Dedifferentiated amniotic fluid mesenchymal stem cell (primary cell): ENCODE measurements around the gene FNDC3B.

Source experiments
- DNase-seq: peaks from one replicate; pipeline ENCODE4 v3.0.0-alpha.2; 2016; ENCODE audit errors: extremely low spot score

FNDC3B gene

GRCh38 chr3:172396400-172396799, 357.0 kb downstream of the FNDC3B start:
- no peak for DNase-seq

GRCh38 chr3:172397716-172398405, 358.5 kb downstream of the FNDC3B start:
- no peak for DNase-seq

DNA sequence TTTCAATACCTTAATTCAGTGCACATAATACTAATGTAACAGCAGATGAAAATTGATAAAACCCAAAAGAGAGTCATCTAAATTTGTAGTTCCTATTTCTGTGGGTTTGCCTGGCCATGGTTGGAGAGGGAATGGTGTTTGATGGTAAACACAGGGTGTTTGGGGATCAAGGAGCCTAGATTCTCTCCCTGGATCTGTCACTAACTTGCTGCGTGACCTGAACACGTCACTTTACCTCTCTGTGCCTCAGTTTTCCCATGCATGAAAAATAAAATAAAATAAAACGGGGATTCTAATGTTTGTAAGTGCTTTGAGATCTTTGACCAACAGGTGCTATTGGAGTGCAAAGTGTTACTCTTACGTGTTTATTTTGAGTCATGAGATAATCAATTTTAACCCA, 359.1 kb downstream of the FNDC3B start:
- no peak for DNase-seq

GRCh38 chr3:172402090-172402489, 362.7 kb downstream of the FNDC3B start:
- DNase-seq, result no peak

DNA sequence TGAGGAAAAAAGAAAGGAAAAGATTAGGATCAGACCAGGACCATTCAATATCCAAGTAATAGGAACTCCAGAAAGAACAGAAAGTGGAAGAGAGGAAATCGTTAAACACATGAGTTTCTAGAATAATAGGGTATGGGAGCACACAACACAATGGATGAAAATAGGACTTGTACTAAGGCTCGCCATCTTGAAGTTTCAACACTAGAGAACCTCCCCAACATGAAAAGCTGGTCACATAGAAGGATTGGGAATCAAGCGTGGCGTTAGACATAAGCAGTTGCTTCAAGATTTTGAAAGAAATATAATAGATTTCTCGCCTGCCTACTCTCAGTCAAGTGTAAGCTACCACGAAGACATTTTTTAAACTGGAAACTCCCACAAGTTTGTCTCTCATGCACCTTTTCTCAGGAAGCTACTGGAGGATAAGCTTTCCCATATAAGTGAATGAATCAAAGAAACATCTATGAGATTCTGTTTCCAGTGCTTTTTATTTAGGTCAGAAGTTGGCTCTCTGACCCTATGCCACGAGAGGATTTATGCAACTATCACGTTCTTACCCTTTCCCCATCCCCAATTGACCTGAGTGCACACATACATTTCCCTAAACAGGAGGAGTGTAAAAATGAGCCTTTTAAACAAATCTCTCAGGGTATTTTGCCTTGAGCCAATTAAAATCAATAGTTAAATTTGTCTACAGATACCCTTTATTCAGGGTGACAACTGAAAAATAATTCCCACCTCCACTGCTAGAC, 363.7 kb downstream of the FNDC3B start:
- no peak for DNase-seq

DNA sequence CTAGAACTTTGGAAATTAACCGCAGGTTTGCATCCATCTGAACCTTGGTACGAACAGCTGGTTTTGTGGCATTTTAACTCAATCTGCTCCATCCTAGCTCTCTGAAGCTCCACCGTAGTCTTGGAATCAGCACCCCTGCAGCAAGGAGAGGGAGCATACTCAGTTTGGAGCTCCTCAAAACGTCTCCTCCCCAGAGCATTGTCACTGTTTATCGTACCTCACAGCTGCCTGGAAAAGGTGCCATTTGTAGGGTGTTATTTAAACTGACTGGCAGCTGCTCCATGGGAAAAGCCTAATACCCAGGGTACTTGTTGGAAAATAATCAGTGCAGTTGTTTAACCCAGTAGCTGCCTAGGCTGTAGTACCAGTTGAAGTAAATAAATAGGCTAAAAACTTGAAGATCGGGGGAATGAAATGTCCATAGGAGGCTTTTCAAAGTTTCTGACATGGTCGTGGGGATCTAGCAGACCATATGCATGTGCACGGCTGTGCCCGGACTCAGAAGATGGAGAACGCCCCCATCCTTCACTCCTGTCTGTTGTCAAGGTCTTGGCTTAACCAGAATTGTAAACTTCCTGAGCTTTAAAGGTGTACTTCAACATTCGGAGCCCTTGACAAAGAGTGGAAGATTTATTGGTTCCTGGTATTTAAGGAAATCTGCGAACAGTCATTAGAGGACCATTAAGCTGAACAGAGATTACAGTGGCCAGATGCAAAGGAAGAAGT, 365.0 kb downstream of the FNDC3B start:
- no peak for DNase-seq

GRCh38 chr3:172405914-172406313, 366.5 kb downstream of the FNDC3B start:
- DNase-seq, result no peak

- DNase-seq, result no peak
Observed at GRCh38 chr3:172407872-172408271, 368.5 kb downstream of the FNDC3B start.

GRCh38 chr3:172410702-172411477, 371.5 kb downstream of the FNDC3B start:
- DNase-seq, result no peak

DNA sequence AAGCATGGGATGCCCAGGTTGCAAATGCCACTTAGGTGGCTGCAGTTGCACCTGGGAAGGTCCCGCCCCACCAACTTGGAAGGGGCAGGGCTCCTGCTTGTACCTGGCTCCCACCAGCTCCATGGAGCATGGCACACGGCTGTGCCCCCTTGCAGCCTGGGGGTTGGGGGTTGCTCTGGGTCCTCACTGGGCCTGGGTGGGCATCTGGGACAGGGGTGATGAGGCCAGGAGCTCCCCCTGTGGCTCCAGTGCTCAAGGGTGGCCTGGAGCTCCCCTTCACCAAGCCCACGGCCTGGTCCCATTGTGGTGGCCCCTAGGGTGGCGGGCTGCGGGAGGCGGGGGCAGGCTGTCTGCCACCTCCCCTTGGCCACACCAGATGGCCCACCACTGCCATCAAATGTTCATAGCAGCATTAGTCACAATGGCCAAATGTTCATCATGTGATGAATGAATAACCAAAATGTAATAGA, 372.1 kb downstream of the FNDC3B start:
- DNase-seq, result no peak

GRCh38 chr3:172415323-172415722, 375.9 kb downstream of the FNDC3B start:
- no peak for DNase-seq

- no peak for DNase-seq
Observed at GRCh38 chr3:172437713-172438112, 398.3 kb downstream of the FNDC3B start.

DNA sequence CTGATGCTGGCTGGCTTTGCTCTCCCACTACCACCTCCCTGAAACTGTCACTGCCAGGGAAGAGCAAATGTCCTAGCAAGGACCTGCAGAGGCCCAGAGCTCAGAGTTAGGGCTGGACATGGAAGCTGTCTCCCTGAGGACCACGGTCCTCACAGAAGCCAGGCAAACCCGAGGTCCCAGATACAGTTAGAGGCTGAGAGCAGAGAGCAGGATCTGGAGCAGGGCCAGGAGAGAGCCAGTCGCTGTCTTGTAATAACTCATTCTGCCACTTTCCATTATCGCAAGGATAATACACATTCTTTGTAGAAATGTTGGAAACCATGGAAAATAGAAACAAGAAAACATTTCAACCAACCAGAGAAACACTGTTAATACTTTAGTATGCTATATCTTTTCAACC, 398.8 kb downstream of the FNDC3B start:
- no peak for DNase-seq

- DNase-seq, result no peak
Observed at GRCh38 chr3:172441581-172441980, 402.2 kb downstream of the FNDC3B start.

DNA sequence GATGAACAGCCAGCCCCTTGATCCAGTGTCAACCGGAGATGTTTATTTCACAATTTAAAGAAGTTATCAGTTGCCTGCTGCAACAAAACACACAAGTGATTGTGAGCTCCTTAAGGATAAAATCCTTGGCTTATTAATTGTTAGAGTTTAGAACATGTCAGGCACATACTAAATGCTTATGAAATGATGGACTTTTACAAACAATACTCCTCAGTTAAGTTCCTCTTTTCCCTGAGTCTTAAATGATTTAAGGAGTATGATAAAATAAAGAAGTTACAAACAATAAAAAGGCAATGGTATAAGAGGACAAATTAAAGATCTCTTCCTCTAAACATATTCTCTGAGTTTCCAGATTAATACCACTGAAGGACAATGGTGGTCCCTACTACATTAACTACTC, 403.2 kb downstream of the FNDC3B start:
- DNase-seq, result no peak

DNA sequence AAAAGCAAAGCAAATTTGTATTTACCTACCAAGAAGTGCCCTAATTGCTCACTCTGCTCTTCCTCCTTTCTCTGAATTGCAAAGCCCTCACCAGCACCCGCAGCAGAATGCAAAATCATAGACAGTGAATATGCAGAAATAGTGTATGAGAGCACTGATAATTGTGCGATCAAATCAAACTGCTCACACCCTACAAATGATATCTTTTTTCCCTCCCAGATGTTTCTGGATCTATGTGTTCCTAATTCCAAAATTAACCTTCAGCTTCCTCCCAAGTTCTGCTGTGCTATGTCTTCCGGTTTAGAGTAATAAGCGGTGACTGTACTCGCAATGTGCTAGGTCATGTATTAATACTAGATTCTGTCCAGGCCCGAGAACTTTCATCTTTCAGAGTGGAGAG, 405.4 kb downstream of the FNDC3B start:
- no peak for DNase-seq

DNA sequence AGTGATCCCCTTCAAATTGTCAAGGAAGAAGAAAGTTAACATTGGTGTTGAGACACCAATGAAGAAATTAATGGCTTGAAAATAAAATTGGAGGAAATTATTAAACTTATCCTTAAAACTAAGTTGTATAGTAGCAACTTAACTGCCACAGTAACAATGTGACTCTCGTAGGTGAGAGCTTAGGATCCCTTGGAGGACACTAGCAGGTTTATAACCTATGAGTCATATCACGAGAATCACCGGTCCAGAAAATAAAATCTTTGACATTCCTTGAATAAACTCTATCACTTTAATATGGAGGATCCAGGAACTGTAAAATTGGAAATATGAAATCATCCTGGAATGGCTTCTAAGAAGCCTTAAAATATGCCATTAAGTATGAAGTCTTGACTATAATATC, 406.8 kb downstream of the FNDC3B start:
- DNase-seq, result no peak

DNA sequence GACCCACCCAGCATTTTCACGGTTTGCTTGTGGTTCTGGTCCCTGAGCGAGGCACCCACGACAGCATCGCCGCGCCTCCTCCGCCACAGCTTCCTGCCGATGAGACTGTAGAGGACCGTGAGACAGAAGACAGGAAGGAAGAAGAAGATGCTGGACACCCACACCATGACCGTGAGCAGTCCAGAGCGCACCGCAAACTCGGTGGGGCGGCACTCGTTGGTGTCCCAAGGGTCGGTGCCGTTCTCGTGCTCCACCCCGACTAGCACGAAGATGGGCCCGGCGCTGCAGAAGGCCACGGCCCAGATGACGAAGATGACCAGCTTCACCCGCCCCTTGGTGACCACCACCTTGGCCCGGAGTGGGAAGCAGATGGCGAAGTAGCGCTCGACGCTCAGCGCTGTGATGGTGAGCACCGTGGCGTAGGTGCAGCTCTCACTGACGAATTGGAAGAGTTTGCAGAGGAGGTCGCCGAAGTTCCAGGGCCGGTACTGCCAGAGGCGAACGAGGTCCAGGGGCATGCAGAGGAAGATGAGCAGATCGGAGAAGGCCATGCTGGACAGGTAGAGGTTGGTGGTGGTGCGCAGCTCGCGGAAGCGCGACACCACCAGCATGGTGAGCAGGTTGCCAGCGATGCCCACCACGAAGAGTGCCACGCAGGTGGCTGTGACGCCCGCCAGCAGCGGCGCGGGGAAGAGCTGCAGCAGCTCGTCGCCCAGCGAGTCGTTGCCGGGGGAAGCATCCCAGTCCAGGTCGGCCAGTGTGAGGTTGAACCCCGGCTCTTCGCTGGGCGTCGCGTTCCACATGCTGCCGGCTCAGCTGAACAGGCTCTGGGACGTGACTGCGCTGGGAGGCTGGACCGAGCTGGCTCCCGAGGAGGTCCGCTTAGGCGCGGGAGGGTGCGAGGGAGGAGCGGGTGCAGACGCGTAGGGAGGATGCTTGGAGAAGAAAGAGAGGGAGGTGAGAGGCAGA, 408.5 kb downstream of the FNDC3B start, which contains the start of gene GHSR:
Gene GHSR, minus strand, starts transcription at position 846 of the 969 bp plus-strand sequence. Its CDS starts 43 bp downstream, at position 803.
- DNase-seq, result no peak

DNA sequence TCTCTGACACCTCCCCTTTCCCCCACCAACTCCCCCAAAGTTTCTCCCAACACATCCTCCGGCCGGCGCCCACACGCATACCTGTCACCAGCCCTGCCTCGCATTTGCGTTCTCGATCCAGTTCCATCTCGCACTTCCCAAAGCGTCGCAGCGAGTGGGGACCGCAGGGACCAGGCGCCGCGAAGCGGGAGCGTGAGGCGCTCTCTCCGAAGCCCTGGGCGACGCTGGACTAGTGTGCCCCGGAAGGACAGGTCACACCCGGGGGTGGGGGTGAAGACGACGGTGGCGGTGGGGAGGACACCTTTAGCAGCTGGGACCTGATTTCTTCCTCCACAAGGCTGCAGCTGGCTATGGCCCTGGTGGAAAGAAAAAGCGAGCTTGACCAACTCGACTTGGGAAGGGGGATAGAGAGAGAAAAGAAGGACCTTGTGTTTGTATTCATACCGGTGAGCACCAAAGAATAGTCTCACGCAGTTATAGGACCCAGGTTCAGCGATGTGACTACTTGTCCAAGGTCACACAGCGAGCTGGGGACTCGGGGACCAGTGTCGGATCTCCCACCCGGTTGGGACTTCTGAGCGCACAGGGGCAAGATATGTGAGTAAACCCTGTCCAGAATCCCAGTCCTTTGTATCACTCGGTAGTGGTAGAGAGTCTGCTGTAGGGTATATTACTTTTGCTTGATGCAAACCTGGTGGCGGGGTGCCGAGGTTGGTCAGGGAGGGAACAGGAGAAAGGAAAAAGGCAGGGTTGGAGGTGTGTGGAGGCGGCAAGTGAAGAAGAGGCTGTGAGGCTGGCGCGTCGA, 409.5 kb downstream of the FNDC3B start:
- DNase-seq, result no peak
